Bronchial epithelial cell (primary cell): ENCODE measurements around the gene MAST4. TPM values are rescaled to one million over a fixed set of nuclear protein-coding genes. Genes with fewer than 3 reads are reported as not detected.

Source experiments
- DNase-seq: peaks from one replicate; pipeline ENCODE4 v3.0.0-alpha.2; 2010; ENCODE audit warnings: low read depth
- FAIRE-seq: peaks from 2 replicates; lab custom pipeline; 2011; peaks lifted over from hg19 to GRCh38; lab: Jason Lieb, UNC
- H3K27me3 ChIP-seq: 2 replicates; pipeline ENCODE4 v1.5.1; 2011; ENCODE audit warnings: low read length; ENCODE audit not compliant: control insufficient read depth, insufficient read depth
- H3K36me3 ChIP-seq: 2 replicates; pipeline ENCODE4 v1.5.1; 2011; ENCODE audit warnings: low read length; ENCODE audit not compliant: control insufficient read depth, insufficient read depth
- H3K4me3 ChIP-seq: 2 replicates; pipeline ENCODE4 v1.5.1; 2011; ENCODE audit warnings: mild to moderate bottlenecking, low read depth, low read length, control low read depth
- total RNA-seq: library from RNA; depleted of rRNA; stranded (reverse); fragments of >200 nt; gene quantifications from 2 replicates; pipeline ENCODE4 v1.2.1, GENCODE V29; 2014
- TF ChIP-seq, protein P1 (sequence below): IDR thresholded peaks from 2 replicates; pipeline ENCODE4 v1.5.1; 2011; ENCODE audit warnings: mild to moderate bottlenecking, moderate library complexity, low read length, control low read depth, inconsistent platforms; ENCODE audit not compliant: insufficient read depth, severe bottlenecking

MAST4 gene
- total RNA-seq, 1 donor from 2014 or later: 10.3 TPM

DNA sequence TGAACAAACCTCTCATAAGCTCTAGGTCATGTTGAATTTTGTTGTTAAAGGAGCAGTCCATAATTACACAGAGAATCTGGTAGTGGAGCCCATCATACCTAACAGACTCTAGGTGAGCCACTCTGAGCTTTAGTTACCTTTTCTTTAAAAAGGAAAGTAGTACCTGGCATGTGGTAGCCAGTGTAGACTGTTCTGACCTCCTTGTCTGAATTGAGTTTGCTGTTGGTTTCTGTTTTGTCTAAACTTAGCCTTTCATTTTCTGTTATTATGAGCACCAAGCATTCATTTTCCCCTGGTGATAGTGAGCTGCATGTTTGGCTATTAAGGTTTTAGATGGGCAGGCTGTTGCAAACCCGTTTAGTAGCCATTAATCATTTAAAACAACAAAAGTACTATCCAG, 112.2 kb downstream of the MAST4 start:
- no peaks in the 10 kb centered on the region for H3K36me3 ChIP-seq
- no peaks in the 10 kb centered on the region for H3K27me3 ChIP-seq
- FAIRE-seq (no peak), DNase-seq (no peak)
- TF ChIP-seq, protein P1, sequence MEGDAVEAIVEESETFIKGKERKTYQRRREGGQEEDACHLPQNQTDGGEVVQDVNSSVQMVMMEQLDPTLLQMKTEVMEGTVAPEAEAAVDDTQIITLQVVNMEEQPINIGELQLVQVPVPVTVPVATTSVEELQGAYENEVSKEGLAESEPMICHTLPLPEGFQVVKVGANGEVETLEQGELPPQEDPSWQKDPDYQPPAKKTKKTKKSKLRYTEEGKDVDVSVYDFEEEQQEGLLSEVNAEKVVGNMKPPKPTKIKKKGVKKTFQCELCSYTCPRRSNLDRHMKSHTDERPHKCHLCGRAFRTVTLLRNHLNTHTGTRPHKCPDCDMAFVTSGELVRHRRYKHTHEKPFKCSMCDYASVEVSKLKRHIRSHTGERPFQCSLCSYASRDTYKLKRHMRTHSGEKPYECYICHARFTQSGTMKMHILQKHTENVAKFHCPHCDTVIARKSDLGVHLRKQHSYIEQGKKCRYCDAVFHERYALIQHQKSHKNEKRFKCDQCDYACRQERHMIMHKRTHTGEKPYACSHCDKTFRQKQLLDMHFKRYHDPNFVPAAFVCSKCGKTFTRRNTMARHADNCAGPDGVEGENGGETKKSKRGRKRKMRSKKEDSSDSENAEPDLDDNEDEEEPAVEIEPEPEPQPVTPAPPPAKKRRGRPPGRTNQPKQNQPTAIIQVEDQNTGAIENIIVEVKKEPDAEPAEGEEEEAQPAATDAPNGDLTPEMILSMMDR: no peak
- no peak overlapping the region for H3K4me3 ChIP-seq

DNA sequence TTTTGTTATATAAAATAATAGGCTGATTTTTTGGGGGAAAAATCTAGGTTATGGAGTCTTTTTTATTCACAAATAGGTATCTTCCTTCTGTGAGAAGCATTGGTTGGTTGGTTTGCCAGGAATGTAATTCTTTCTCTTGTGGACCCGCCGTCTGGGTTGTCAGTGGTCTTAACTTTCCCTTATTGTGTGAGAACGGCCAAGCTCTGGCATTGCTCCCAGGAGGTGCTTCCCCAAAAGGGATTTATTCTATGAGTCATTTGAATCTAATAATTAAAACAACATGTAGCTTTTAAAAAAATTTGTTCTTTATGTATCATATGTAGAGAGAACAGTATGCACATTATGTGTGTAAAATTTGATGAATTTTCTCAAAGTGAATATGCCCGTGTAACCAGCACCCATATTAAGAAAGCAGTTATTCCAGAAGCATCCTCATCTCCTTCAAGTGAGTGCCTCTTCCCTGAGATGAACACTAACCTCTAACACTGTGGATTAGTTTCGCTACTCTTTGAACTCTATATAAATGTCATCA, 114.4 kb downstream of the MAST4 start:
- TF ChIP-seq, protein P1: no peak
- no peak for FAIRE-seq
- Histone ChIP-seq H3K36me3 (no peaks in the 10 kb centered on the region), H3K27me3 (no peaks in the 10 kb centered on the region), H3K4me3 (no peak overlapping the region)
- peak; percentile 47 for DNase-seq

DNA sequence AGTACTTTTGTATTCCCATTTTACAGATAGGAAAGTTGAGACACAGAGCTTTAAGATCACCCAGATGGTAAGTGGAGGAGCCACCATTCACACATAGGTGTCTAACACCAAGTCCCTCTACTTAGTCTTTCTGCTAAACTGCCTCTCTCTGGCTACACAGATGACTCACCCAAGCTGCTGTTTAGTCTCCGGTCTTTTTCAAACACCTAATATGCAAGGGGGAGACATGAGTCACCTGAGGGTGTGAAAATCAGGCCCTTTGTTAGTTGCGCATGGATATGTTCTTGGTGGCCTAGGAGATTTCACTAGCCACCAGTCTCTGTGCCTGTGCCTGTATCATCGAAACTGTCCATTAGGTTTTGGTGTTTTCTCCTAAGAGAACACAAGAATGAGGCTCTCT, 117.8 kb downstream of the MAST4 start:
- peak; percentile 40 for FAIRE-seq
- Histone ChIP-seq H3K36me3 (no peaks in the 10 kb centered on the region), H3K27me3 (no peaks in the 10 kb centered on the region), H3K4me3 (no peak overlapping the region)
- TF ChIP-seq, protein P1: no peak
- DNase-seq: peak; percentile 96

DNA sequence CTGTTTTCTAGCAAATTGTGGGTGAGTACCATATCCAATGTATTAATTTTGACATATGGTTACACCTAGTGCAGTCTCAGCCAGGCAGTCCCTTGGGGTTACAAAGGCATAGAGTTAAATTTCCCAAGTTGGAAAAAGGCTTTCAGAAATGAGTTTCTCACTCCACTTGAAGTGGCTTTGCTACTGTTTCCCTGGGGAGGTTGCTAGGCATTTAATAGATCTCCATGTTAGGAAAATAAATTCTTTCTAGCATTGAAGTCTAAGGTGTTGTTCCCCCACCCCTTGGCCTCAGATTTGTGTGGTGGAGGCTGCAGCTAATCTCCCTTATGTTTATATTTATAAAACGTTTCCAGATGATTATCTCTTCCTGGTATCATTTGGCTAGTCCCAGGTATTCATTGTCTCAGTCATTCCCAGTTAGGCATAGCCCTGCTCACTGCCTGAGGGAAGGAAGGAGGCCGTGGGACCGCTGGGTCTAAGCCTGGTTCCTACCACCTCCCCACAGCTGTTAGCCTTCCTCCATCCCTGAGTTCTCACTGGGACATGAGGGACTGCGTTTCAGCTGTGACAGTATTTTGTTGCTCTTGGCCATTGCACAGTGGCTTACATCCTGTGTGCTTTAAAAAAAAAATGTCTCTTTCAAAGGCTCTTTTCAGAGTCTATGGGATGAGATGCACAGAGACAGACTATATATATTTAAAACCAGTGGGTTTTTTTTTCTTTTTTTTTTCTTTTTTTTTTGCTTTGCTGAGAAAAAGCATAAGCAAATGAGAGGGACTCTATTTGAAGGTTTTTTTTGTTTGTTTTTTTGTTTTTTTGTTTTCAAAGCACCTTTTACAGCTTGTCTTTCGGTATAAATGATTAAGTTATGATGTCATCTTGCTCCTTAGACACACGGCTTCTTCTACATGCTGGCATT, 121.5 kb downstream of the MAST4 start:
- no peak for FAIRE-seq
- no peak for DNase-seq
- TF ChIP-seq, protein P1: no peak
- no peak overlapping the region for H3K4me3 ChIP-seq
- H3K36me3 ChIP-seq: no peaks in the 10 kb centered on the region
- H3K27me3 ChIP-seq: no peaks in the 10 kb centered on the region

DNA sequence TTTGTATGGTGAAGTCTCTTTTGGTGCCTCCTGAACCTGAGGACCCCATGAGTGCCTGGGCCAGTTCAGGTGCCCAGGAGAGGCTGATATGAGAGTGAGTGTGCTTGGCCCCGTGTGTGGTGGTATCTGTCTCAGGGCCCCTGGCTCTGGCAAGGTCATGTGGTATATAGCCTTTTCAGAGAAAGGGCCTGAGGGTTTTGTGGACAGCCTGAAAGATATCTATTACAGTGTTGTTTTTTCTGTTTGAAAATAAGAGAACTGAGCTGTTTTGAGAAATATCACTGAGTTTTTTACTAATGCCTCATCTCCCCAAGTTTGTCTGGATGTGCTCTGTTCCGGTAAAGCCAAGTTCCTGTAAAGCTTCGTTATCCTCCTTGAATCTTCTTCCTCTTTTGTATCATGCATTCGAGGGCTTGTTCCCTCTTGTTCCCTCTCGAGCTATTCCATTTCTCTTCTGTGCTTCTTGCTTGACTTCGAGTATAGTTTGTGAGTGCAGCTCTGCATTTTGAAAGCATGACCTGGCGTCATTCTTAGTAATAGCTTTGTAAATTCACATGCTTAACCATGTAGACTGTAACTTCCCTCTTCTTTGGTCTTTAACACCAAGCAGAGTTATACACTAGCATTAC, 122.3 kb downstream of the MAST4 start:
- TF ChIP-seq, protein P1: no peak
- no peak for DNase-seq
- no peak overlapping the region for H3K4me3 ChIP-seq

More for the DNA sequence above, 122.3 kb downstream of the MAST4 start:
- no peaks in the 10 kb centered on the region for H3K27me3 ChIP-seq
- no peaks in the 10 kb centered on the region for H3K36me3 ChIP-seq
- FAIRE-seq: no peak
